HG03457 (cell line): ENCODE measurements around the gene NUP42.
"Not testable (repeated sequence)": the region's sequence is repeated elsewhere in the genome, so short reads cannot be mapped to it uniquely, and the experiment has no call there.

Experiments
- ATAC-seq: cut with Tn5 transposase; IDR thresholded peaks from one replicate; pipeline ENCODE4 v1.9.1; 2021; ENCODE audit warnings: moderate number of reproducible peaks; ENCODE audit not compliant: unreplicated experiment

Gene NUP42

DNA sequence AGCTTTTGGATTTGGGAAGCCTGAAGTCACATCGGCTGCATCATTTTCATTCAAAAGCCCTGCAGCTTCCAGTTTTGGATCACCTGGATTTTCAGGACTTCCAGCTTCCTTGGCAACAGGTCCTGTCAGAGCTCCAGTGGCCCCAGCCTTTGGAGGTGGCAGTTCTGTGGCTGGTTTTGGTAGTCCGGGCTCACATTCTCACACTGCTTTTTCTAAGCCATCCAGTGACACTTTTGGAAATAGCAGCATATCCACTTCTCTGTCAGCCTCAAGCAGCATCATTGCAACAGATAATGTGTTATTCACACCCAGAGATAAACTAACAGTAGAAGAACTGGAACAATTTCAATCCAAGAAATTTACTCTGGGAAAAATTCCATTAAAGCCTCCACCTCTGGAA, 18.5 kb downstream of the NUP42 start:
- ATAC-seq: no peak

DNA sequence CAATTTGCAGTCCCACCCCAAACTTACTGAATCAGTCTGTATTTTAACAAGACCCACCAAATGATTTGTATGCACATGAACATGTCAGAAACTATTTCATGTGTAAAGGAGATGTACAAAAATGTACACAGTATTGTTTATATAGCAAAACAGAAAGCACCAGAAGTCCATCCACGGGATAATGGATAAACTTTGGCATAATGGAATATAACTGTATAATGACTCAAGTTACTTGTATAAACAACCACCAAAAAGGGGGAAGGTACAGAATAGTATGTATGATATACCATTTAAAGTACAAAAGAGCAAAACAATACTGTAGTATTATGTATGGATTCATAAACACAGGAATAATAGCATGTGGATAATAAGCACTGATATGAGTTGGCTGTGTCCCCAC, 22.4 kb downstream of the NUP42 start:
- no peak for ATAC-seq

DNA sequence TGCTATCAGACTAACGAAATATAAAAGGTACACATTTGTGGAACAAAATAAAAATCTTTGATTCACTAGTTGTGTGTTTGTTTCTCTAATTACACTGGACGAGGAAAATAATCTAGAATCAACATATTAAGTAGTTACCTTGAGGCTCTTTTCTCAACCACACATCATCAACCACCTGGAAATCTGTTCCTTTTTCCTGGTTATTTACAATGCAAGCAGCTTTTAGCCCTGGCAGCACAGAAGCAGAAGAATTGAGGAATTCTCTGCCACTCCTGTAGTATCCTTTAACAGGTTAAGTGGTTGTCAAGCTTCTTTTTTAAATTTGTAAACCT, 23.7 kb downstream of the NUP42 start:
- no peak for ATAC-seq

DNA sequence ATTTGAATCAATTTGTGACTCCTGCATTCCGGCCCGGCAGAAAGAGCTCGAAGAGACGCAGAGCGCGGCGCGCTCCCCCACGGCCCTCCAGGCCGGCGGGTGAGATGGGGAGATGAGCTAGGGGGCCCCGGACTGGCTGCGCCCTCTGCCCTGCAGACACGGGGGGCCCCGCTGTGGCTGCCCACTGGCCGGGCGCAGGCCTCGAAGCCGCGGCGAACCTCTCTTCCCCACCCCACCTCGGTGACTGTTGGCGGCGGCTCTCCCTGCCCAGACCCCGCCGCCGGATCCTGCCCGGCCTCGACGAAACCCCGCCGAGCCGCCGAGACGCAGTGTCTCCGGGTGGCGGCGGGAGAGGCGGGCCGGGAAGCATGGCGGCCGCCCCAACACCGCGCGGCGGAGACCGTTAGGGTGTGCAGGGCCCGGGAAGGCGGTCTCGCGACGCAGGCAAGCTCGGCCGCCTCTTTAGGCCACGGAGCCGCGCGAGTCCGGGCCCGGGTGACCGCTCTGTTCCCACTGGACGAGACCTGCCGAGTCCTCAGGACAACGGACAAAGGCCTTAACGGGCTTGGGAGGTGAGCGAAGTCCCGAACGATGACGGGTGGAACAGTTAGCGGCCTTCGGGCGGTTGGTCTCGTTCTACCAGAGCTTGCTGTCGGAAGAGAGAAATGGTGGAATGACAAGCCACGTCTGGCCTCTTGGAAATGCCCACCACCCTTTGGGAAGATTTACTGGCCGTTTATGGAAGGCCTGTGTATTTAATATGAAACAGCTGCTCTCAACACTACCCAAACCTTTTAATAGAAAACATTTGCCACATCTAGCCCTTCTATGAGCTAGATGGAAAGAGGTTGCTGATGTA, 24.3 kb downstream of the NUP42 start:
- ATAC-seq: no peak

DNA sequence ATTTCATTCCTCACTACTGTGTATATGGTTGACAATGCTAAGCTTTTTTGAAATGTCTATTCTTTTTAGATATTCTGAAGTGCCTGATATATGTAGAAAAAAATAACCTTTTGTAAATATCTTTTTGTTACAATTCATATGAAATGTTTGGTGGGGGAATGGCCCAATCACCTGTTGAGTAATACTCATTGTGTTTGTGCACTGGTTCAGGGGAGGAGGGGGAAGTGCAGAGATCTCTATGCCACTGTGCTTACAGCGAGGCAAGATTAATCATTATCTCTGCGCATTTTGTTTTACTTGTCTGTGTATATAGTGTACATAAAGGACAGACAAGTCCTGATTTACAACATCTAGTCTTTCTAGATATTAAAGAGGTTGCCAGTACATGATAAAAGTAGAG, 25.2 kb downstream of the NUP42 start:
- no peak for ATAC-seq

DNA sequence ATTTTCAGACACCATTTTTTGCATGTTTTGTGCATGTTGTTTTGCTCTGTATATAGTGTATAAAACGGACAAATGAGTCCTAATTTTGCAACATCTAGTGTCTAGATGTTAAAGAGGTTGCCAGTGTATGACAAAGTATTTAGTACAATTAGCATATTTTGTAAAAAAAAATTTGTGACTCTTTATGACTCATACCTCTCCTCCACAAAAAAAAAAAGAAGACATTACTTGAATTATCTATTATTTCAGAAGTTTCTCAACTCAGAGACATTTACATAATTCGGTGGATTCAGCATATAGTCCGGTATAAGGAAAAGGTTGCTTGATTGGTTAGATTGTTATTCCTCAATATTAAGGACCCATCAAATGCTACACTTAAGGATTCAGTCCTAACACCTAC, 26.0 kb downstream of the NUP42 start:
- ATAC-seq: no peak

DNA sequence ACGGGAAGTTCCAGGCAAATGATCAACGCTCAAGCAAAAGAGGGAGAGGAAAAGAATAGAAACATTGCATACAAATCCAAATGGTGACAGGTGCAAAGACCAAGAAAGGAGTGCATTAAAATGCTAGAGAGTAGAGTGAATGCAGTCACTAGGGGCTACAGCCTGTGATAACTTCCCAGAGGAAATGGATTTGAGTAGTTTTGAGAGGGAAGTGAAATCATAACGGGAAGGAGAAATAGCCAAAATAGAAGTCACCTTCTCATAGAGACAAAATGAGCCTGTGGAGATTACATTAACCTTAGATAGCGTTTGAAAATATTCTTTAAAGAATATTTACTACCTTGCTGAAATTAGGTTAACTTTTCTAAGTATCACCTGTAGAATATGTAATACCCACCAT, 26.5 kb downstream of the NUP42 start:
- no peak for ATAC-seq

DNA sequence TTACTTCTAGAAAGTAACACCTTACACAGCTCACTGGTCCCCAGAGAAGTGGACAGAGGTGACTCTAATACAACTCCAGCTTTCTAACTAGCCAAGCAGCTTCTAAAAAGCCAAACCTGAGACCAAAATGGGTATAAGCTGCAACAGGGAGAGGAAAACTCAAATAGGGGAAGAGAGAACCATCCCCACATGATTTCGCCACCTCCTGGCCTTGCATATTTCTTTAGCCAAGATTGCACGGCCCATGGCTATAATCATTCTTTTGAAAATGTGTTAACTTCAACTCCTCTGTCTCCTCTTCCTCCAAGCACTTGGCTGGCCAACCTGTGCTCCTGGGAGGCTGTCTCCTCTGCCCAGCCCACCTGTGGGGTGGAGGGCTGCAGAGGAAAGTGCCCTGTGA, 28.7 kb downstream of the NUP42 start:
- no peak for ATAC-seq

DNA sequence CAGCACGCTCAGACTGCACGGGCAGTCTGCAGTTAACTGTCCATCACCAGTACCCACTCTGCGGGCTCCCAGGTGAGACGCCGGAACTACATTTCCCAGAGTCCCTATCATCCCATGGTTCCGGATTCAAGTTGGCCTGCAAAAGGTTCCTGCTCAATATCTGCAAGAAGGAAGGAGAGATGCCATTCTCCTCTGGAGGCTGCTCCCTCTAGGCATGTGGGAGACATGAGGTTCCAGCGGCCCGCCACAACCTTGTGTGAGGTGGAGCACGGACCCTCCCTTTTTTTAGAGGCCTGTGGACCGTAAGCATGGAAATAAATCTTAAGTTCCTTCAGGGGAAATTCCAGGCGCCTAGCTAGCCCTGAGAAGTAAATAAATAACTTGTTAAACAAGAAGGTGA, 29.7 kb downstream of the NUP42 start:
- ATAC-seq: no peak

DNA sequence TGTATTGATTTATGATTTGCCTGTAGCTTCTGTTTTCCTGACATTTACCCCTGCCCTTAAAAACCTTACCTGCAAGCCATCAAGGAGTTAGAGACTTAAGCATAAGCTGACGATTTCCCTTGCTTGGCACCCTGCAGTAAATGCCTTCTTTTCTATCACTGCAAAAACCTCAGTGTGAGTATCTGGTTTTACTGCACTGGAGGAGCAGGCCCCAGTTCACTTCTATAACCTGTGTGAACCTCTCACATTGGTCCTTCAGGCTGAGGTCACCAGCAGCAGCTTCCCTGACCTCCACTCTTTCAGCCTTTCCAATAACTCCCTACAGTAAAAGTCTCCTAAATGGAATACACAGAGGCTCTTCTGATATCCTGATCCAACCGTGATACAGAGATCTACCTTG, 30.5 kb downstream of the NUP42 start:
- no peak for ATAC-seq

DNA sequence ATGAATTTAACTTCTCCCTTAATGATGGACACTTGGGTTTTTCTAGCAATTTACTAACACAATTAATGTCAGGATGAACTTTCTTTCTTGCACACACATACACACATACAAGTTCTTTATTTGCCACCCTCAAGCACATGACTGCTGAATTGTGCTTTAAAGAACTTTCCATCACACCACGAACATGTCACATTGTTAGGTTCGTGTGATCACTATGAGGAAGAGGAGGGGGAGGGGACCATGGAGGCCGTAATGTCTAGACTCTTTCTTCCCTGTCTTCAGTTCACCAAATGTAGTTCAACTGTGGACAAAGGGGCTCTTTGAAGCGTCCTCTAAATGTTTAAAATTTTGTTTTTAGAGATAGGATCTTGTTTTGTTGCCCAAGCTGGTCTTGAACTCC, 31.0 kb downstream of the NUP42 start:
- ATAC-seq: no peak

DNA sequence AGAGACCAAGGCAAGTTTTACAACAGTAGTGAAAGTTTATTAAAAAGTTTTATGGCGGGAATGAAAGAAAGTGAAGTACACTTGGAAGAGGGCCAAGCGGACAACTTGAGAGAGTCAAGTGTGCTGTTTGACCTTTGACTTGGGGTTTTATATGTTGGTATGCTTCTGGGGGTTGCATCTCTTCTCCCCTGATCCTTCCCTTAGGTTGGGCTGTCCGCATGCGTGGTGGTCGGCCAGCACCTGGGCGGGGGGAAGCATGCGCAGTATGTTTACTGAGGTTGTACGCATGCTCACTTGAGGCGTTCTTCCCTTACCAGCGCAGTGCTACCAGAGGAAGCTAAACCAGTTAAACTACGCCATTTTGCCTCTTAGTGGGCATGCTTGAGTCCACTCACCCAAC, 31.9 kb downstream of the NUP42 start:
- ATAC-seq: no peak

DNA sequence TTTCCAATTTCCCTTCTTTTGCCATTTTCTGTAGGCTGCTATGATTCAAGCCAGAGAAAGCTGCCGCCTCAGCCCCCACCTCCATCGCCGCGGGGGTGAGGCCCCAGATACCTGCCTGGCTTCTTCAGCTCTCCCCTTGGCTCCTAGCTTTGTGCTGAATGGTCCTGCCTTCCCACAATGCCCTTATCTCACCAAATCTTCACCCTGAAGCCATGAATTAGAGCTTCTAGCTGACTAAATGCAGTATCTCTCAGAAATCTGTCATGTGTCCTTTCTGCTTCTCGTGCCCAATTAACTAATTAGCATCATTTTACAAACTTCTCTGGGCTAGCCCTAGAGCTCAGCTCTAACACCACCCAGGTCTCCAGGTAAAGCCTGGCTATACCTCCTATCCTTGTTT, 32.6 kb downstream of the NUP42 start:
- ATAC-seq: no peak

DNA sequence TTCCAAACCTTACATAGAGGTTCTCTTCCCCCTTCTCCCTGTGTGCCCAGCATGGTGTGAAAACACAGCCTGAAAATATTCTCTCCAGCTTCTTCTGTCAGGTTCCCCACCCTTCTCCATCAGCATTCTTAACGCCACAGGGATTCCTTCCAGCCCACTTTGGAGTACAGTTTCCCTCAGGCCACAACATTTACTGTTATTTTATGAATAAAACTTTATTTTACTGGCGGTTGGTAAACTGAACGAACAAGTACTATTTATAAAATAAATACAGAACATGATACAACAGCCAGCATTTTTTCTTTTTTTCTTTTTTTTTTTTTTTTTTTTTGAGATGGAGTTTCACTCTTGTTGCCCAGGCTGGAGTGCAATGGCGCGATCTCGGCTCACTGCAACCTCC, 33.1 kb downstream of the NUP42 start:
- no peak for ATAC-seq

DNA sequence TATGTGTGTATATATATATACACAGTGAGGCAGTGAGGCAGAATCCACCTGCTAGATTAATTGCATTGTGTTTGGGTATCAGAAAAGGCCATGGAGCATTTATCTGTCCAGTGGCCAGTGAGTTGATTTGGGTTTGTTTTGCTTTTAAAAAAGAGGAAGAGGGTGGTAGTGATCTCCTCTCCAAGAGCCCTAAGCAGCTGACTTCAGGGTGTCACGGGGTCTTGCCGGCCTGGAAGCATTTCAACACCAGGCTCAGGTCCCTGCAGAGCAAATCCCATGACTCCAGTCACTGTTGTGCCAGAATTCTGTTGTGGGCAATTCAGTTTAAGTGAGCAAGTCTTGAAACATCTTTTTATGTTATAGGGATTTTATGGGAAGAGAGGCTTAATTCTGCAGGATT, 34.2 kb downstream of the NUP42 start:
- ATAC-seq: no peak

DNA sequence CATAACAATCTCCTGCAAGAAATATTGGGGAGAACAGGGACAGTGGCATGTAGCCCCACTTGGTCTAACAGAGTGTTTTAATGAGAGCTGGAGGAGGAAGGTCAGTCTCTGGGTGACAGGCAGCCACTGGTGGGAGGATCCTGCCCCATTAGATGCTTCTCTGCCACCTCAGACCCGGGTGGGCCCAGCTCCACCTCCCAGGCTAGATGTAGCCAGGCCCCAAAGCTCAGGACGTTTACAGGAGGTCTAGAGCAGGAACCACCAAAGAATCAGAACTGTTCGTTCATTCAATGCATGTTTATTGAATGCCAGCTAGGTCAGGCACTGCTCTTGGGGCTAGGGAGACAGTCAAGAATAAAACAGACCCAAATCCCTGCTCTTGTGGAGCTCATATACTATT, 36.3 kb downstream of the NUP42 start:
- no peak for ATAC-seq

DNA sequence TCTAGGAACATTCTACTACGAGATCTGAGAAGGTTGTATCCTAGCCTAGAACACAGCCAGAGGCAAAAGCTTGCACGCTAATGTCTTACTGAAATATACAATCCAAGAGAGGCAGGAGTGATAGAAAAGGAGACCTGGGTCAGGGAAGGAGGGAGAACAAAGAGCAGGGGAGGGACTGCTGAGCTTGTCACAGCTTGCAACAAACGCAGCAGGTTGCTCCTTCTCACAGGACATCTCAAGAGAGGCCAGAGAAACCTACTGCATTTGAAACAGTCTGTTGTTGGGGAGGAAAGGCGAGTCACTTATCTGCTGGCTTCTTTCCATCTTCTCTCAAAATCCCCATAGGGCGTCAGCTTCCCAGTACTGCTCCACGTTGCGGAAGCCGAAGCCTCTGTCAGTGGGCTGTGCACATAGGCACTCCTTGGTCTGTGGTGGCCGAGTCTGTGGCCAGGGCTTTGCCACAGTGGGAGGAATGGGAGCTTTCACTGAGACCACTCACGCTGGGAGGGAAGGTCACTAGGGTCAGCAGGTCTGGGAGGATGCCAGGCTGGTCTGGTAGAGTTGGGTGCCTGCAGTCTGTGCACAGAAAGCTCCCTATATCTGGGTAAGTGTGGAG, 39.0 kb downstream of the NUP42 start:
- no peak for ATAC-seq

DNA sequence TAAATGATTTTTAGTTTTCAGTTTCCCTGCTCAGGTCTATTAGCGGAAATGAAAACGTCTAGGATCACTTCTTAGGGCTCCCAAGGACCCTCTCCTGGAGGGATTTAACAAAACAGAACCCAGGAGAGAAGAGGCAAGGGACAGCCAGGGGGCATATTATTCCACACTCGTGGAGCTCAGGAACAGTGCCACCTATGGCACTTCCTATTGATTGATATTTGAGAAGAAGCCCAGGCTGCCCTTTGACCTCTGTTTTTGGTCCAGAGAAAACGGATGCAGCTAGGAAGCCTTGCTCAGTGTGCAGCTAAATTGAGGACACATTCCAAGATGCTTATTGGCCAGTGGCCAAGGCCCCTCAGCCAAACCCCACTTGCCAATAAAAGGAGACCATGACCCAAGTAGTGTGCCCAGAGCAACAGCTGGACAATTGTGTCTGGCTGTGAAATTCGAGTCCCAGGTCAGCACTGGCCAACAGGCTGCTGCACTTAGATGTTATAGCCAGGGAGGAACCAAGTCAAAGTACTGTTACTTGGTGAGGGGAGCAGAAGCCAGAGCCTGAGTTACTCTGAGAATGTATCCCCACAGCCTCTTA, 40.7 kb downstream of the NUP42 start:
- no peak for ATAC-seq

DNA sequence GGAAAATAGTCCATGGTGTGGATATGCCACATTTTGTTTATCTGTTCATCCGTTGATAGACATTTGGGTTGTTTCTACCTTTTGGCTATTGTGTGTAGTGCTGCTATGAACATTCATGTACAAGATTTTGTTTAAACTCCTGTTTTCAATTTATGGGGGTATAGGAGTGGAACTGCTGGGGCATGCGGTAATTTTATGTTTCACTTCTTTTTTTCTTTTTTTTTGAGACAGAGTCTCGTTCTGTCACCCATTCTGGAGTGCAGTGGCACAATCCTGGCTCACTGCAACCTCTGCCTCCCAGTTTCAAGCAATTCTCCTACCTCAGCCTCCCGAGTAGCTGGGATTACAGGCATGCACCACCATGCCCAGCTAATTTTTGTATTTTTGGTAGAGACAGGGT, 42.5 kb downstream of the NUP42 start:
- ATAC-seq: not testable (repeated sequence)

DNA sequence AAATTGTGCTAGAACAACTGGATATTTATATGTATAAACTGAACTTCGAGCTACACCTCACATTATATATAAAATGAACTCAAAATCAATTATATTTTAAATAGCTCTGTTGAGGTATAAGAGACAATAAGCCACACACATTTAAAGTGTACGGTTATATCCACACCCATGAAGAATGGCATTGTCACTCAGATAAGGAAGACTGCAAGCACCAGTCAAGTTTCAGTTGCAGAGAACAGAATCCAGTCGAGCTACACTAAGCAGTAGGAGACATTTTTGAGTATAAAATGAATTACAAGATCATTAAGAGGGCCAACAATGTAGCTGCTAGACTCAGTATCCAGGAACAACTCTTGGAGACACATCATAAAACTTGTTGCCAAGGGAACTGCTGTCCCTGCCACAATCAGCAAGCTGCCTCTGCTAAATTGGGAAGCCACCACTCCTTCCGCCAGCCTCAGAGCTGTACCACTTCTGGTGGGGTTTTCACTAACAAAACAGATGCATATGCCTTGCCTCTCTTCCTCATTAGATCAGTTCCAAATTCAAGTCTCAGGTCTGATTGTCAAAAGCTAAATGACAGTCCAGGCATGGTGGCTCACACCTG, 45.1 kb downstream of the NUP42 start:
- no peak for ATAC-seq

DNA sequence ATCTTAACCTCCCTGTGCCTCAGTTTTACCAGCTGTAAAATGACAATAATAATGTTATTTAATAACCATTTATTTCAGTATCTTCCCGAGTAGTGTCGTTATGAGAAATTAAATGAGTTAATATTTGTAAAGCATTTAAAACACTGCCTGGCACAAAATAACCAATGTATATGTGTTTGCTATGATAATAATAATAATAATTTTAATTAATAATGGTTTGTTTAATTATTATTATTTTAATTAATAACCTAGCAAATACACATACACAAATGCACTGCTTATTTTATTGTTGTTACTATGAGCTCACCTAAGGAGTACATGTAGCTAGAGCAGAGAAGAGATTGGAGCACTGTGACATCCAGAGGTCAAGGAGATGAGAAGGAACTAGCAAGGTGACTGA, 46.6 kb downstream of the NUP42 start:
- no peak for ATAC-seq

DNA sequence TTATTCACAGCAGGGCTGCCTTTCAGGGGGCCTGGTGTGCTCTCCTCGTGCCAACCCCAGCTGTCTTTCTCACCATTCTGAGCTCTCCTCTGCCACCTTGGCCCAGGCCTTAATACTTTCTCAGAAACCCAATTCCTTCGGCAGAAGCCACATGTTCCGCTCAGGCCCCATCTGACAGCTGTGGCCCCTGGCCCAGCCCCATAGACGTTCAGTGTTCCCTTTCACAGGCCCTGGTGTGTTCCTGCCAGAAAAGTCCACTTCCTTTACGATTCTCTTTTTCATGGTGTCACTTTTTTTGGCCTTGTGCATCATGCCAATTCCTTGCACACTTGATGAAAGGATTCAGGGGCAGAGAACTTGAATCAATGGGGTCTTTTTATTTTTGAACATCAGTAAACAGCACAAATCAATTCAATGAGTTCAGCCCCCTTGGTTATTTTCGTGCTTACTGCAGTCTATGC, 48.8 kb downstream of the NUP42 start:
- no peak for ATAC-seq
